ENCODE measurements around the gene RAB7A. TPM values are rescaled to one million over a fixed set of nuclear protein-coding genes. Genes with fewer than 3 reads are reported as not detected.

Gene RAB7A
- total RNA-seq, 1 experiment from 2014 or later = 233 TPM

DNA sequence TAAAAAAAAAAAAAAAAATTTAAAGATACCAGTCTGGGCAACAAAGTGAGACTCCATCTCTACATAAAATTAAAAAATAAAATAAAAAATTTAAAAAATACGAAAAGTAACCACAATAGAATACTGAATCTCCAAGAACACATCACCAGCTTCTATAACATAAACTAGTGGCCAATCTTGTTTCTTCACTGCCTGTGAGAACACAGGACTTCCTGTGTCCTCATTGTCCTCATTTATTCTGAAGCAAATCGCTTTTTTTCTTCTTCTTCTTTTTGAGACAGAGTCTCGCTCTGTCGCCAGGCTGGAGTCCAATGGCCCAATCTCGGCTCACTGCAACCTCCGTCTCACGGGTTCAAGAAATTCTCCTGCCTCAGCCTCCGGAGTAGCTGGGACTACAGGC, 28.6 kb upstream of the RAB7A start:
- H3K4me3 ChIP-seq (replicated peaks in 1 of 2; ENCODE audit: low read depth in 1 of 2, low read length in 2 of 2) = no peak overlapping the region
- no peak for ATAC-seq
- ChIA-PET POLR2A (interaction anchor here (0.7 to 1.1 kb wide), 2 partner anchors 17 to 24 kb away, joined by 3 read pairs; no protein-coding TSS in a partner anchor), CTCF (interaction anchor here (1.9 kb wide), 1 partner anchor 17 kb away, joined by 6 read pairs; no protein-coding TSS in a partner anchor), RAD21 (ENCODE audit: low non-redundant PET in 1 of 2, low total read pairs in 2 of 2, uncharacterized antibody in 2 of 2, unreplicated experiment in 2 of 2) (no interaction called here)
- no peaks in the 10 kb centered on the region for H3K9me3 ChIP-seq (ENCODE audit: control insufficient read depth in 1 of 2, insufficient read depth in 1 of 2, low read depth in 1 of 2, low read length in 2 of 2)
- TF ChIP-seq RAD21 (IDR thresholded peaks at IDR 0.05; ENCODE audit: low read depth) = no peak
- TF ChIP-seq POLR2A (IDR thresholded peaks at IDR 0.05; ENCODE audit: borderline replicate concordance, extremely low read depth, insufficient read depth, insufficient read length) = no peak
- TF ChIP-seq, protein P1, sequence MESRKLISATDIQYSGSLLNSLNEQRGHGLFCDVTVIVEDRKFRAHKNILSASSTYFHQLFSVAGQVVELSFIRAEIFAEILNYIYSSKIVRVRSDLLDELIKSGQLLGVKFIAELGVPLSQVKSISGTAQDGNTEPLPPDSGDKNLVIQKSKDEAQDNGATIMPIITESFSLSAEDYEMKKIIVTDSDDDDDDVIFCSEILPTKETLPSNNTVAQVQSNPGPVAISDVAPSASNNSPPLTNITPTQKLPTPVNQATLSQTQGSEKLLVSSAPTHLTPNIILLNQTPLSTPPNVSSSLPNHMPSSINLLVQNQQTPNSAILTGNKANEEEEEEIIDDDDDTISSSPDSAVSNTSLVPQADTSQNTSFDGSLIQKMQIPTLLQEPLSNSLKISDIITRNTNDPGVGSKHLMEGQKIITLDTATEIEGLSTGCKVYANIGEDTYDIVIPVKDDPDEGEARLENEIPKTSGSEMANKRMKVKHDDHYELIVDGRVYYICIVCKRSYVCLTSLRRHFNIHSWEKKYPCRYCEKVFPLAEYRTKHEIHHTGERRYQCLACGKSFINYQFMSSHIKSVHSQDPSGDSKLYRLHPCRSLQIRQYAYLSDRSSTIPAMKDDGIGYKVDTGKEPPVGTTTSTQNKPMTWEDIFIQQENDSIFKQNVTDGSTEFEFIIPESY (IDR thresholded peaks at IDR 0.05; ENCODE audit: extremely low read depth, insufficient replicate concordance, low read length) = no peak
- TF ChIP-seq ZNF274 (IDR thresholded peaks at IDR 0.05; ENCODE audit: low read depth, low read length) = no peak
- no peak for TF ChIP-seq ELF1 (IDR thresholded peaks at IDR 0.05; ENCODE audit: borderline replicate concordance, low read depth)
- no peak for TF ChIP-seq SP1 (IDR thresholded peaks at IDR 0.05; ENCODE audit: low read depth)
- TF ChIP-seq, protein P2, sequence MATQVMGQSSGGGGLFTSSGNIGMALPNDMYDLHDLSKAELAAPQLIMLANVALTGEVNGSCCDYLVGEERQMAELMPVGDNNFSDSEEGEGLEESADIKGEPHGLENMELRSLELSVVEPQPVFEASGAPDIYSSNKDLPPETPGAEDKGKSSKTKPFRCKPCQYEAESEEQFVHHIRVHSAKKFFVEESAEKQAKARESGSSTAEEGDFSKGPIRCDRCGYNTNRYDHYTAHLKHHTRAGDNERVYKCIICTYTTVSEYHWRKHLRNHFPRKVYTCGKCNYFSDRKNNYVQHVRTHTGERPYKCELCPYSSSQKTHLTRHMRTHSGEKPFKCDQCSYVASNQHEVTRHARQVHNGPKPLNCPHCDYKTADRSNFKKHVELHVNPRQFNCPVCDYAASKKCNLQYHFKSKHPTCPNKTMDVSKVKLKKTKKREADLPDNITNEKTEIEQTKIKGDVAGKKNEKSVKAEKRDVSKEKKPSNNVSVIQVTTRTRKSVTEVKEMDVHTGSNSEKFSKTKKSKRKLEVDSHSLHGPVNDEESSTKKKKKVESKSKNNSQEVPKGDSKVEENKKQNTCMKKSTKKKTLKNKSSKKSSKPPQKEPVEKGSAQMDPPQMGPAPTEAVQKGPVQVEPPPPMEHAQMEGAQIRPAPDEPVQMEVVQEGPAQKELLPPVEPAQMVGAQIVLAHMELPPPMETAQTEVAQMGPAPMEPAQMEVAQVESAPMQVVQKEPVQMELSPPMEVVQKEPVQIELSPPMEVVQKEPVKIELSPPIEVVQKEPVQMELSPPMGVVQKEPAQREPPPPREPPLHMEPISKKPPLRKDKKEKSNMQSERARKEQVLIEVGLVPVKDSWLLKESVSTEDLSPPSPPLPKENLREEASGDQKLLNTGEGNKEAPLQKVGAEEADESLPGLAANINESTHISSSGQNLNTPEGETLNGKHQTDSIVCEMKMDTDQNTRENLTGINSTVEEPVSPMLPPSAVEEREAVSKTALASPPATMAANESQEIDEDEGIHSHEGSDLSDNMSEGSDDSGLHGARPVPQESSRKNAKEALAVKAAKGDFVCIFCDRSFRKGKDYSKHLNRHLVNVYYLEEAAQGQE (IDR thresholded peaks at IDR 0.05; ENCODE audit: low read depth) = no peak
- TF ChIP-seq SRF (IDR thresholded peaks at IDR 0.05; ENCODE audit: low read depth) = no peak
- no peak for TF ChIP-seq FOSL1 (IDR thresholded peaks at IDR 0.05; ENCODE audit: low read depth)
- no peak for TF ChIP-seq CEBPB (IDR thresholded peaks at IDR 0.05; ENCODE audit: low read depth)
- no peak for TF ChIP-seq JUND (IDR thresholded peaks at IDR 0.05)
- TF ChIP-seq, protein P3, sequence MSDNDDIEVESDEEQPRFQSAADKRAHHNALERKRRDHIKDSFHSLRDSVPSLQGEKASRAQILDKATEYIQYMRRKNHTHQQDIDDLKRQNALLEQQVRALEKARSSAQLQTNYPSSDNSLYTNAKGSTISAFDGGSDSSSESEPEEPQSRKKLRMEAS (IDR thresholded peaks at IDR 0.05) = no peak
- no peak for TF ChIP-seq YY1 (IDR thresholded peaks at IDR 0.05; ENCODE audit: extremely low read depth, insufficient replicate concordance, low read depth, low read length)
- no peak for TF ChIP-seq CBX3 (IDR thresholded peaks at IDR 0.05; ENCODE audit: low read depth)
- no peaks in the 10 kb centered on the region for H3K36me3 ChIP-seq (ENCODE audit: control insufficient read depth in 1 of 2, insufficient read depth in 2 of 2, low read length in 2 of 2)
- no peaks in the 10 kb centered on the region for H3K27me3 ChIP-seq (ENCODE audit: insufficient read depth, low read length)
- no peak overlapping the region for H3K27ac ChIP-seq (ENCODE audit: low read depth, low read length)
- BruUV-seq (replicated peaks) = no TSS peak
- no peak overlapping the region for H3K4me2 ChIP-seq (ENCODE audit: low read length)
- intact Hi-C loops (cut with micrococcal nuclease) = no loop called here
- no peak overlapping the region for H3K9ac ChIP-seq (ENCODE audit: low read length)
- no peaks in the 10 kb centered on the region for H3K79me2 ChIP-seq (ENCODE audit: insufficient read depth, low read length)
- H3K9me2 ChIP-seq (ENCODE audit: insufficient read depth) = no peaks in the 10 kb centered on the region
- H2AFZ ChIP-seq (ENCODE audit: low read depth, low read length, poor library complexity, severe bottlenecking) = no peak overlapping the region
- DNase-seq (ENCODE audit: low read depth, low spot score) = no peak
- no peaks in the 10 kb centered on the region for H4K20me1 ChIP-seq (ENCODE audit: insufficient read depth)
- H3K4me1 ChIP-seq (ENCODE audit: control insufficient read depth in 1 of 2, insufficient read depth in 2 of 2, low read length in 2 of 2) = peaks cover 0 to 10% of the 10 kb centered on the region in 2 experiments; a peak in 2 of 4 replicates

Data from HCT116 (cell line).